GM08714 (cell line): ENCODE results near the gene SLC25A23.

ENCODE experiments used
- H3K4me3 ChIP-seq: fragments of 200-500 bp; sonication (Bioruptor generic); 2 replicates; pipeline ENCODE4 v1.5.1; 2014; ENCODE audit warnings: mild to moderate bottlenecking, low read length, inconsistent platforms
- ZNF274 ChIP-seq: IDR thresholded peaks from 2 replicates; pipeline ENCODE4 v1.6.1; 2012; ENCODE audit warnings: mild to moderate bottlenecking, low read depth, low read length

Gene SLC25A23

DNA sequence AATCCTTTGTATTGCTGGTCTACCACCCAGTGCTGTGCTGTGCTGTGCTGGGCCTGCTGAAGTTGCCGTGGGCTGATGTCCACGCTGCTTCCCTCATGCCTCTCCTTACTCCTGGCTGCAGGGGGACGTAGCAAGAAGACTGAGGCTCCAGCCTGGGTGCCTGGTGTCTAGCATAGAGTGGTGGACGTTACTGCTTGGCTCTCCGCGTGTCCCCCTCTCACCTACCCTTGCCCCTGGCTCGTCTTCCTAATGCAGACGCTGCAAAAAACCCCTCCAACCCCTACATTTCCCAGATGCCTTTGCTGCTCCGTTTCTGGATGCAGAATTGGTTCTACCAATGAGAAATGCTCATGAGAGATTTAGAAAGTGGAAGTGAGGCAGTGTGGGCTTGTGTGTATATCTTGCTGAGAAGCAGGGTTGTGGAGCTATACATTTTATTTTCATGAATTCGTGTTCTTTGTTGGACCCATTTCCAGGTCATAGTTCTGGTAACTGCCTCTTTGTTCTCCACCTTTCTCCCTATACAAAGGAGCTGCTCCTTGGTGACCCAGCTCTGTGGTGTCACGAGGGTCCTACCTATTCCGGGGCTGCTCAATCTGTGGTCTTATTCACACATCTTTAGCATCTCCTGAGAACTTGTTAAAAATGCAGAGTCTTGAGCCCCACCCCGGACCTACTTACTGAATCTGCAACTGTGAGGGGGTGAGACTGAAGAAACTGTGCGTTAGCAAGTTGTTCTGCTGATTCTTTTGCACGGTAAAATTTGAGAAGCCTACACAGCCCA is 29.9 kb upstream of the SLC25A23 start:
- peak overlapping the region; percentile 65; the same call in 1 of the 2 replicates for H3K4me3 ChIP-seq
- no peak for TF ChIP-seq ZNF274

DNA sequence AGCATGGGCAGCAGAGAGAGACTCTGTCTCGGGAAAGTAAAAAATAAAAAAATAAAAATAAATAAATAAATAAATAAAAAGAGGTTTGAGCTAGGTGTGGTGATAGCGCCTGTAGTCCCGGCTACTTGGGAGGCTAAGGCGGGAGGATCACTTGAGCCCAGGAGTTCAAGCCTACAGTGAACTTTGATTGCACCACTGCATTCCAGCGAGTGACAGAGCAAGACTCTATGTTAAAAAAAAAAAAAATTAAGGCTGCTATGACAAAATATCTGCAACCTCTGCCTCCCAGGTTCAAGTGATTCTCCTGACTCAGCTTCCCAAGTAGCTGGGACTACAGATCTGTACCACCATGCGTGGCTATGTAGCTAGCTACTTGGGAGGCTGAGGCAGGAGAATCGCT is 25.2 kb upstream of the SLC25A23 start:
- no peak for TF ChIP-seq ZNF274
- H3K4me3 ChIP-seq = no peak overlapping the region

DNA sequence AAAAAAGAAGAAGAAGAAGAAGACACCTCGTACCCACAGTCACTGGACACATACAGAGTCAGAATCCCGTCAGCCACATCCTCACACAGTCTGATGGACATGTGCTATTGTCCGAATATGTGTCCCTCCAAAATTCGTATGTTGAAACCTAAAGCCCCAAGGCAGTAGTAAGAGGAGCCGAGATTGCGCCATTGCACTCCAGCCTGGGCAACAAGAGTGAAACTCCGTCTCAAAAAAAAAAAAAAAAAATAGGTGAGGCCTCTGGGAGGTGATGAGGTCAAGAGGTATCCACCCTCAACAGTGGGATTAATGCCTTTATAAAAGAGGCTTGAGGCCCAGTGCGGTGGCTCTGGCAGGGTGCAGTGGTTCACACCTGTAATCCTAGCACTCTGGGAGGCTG is 24.6 kb upstream of the SLC25A23 start:
- H3K4me3 ChIP-seq = no peak overlapping the region
- TF ChIP-seq ZNF274 = no peak

DNA sequence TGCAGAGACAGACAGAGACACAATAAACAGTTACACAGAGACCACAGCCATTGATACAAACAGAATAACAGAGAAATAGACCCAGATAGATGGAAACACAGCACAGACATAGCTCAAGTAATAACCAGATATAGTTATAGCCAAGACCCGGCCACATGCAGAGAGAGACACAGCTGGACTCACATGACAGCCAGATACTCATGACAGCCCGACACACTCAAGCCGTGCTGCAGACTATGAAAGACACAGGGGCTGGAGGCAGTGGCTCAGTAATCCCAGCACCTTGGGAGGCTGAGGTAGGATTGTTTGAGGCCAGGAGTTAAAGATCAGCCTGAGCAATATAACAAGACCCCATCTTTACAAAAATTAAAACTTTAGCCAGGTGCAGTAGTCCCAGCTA is 23.6 kb upstream of the SLC25A23 start:
- no peak overlapping the region for H3K4me3 ChIP-seq
- no peak for TF ChIP-seq ZNF274

DNA sequence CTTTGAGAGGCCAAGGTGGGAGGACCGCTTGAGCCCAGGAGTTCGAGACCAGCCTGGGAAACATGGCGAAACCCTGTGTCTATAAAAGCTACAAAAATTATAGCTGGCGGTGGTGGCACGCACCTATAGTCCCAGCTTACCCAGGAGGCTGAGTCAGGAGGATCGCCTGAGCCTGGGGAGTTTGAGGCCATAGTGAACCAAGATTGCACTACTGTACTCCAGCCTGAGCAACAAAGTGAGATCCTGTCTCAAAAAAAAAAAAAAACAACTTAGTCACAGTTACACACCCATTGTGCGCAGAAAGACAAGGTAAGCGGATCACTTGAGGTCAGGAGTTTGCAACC is 22.7 kb upstream of the SLC25A23 start:
- H3K4me3 ChIP-seq = no peak overlapping the region
- TF ChIP-seq ZNF274 = no peak

DNA sequence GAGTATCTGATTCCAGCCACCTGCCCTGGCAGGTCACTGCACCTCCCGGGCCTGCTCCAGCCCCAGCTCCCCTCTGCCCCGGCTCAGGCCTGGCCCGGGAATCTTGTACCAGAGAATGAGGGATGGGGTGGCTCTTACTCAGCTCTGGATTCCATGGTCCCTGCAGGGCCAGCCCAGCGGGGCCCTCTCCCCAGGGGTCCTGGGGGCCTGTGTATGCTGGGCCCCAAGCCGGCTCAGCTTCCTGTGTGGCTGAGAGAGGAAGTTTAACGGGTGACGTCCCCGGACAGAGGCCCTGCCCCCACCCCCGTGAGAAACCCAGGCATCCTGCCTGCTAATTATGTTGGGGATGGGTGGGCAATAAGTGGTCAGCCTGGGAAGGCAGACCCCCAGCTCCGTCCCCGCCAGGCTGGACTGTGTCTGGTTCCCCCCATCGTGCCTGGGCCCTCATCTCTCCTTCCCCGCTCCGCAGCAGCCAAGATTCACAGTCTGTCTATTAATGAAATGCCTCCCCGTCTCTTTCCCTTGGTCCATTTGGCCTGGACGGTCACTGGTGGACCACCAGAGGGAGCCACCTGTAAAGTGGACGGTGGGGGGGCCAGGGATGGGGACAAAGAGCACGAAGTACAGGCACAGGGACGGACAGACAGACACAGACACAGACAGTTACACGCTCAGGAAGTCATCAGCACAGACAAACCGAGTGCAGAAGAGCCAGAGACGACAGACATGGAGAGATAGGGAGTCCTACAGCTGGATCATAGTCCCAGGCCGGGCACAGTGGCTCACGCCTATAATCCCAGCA is 22.1 kb upstream of the SLC25A23 start, which contains the start of gene DENND1C:
Gene DENND1C, minus strand, starts transcription at position 247 of the 802 bp plus-strand sequence. Its CDS starts 92 bp downstream, at position 155.
- TF ChIP-seq ZNF274 = no peak
- peak within 1 kb of the TSS; percentile 82 for H3K4me3 ChIP-seq

DNA sequence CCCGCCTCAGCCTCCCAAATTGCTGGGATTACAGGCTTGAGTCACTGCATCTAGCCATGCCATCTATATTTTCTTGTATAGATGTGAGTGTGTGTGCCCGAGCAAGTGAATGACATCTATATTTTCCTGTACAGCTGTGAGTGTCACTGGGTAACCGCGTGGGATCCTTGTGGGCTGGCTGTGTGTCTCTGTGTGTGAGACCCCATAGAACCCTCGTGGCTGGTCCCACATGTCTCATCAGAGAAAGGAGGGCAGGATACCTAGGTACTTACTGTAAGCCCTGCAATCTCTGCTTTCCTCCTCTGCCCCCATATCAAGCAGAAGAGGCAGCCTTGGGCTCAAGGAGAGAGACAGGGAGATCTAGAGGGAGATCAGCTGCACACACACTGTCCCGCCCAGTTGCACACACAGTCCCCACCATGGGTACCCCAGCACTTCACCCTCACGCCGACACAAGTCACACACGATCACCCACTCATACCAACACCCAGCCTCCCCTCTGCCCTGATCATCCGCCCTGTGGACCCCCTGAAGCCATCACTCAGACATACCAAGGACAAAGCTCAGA is 21.3 kb upstream of the SLC25A23 start:
- H3K4me3 ChIP-seq = peak overlapping the region; percentile 82
- TF ChIP-seq ZNF274 = no peak

DNA sequence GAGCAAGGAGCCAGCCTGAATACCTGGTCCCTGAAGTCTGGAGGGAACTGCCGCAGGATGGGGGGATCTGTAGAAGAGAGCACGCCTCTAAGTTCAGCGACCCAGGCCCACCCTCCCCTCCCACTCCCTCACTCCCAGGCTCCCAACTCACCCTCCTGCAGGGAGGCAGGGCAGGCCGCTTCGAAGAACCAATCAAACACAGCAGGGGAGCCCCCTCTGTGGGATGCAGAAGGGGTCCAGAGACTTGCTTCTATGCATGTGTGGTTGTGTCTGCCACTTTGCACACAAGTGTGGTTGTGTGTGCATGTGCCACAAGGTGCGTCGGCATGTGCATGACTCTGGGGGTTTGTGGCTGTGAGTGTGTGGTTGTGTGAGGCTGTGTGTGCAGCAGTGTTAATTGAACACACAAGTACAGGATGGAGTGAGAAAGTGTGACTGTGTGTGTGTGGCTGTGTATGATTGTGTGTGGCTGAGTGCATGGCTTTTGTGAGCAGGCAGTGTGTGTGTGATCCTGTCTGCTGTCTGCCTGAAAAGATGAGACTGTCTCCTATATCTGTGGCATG is 20.3 kb upstream of the SLC25A23 start:
- no peak overlapping the region for H3K4me3 ChIP-seq
- no peak for TF ChIP-seq ZNF274

DNA sequence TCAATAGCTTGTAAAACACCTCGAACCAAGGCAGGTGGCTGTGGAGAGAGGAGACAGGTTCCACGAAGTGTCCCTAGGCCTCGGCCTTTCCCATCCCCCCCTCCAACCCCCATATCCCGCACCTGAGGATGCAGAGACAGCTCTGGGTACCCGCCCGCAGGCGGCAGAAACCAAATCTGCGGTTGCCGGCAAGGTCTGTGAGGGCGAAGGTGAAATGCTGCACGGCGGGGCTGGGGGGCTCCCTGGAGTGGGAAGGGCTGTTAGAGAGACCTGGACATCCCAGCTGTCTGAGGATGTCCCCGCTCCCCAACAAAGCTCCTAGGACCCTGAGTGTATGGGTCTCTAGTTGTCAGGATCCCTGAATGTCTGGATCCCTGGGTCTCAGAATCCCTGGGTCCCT is 19.2 kb upstream of the SLC25A23 start:
- no peak for TF ChIP-seq ZNF274

DNA sequence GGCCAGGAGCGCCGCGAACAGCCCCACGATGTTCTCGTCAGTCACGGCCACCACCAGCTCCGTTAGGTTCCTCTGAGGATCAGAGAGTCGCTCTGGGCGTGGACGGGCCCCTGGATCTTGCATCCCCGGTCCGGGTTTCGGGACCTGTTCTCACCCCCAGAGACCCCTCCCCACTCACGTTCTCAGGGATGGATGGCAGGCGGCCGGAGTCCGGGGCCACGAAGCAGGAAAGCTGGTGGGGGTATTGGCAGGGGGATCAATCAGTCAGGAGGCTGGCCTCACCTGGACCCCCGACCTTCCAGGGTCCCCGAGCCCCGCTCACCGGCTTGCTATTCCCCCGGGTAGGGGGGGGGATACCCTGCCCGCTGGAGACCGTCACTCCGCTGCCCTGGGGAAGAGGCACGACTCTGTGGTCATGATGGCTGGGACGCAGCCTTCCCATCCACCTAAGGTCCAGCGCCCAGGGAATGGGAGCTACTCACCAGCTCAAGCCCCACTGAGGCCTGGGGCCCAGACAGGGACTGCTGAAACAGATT is 17.4 kb upstream of the SLC25A23 start:
- H3K4me3 ChIP-seq = no peak overlapping the region

More for the DNA sequence above, 19.2 kb upstream of the SLC25A23 start:
- H3K4me3 ChIP-seq = no peak overlapping the region

DNA sequence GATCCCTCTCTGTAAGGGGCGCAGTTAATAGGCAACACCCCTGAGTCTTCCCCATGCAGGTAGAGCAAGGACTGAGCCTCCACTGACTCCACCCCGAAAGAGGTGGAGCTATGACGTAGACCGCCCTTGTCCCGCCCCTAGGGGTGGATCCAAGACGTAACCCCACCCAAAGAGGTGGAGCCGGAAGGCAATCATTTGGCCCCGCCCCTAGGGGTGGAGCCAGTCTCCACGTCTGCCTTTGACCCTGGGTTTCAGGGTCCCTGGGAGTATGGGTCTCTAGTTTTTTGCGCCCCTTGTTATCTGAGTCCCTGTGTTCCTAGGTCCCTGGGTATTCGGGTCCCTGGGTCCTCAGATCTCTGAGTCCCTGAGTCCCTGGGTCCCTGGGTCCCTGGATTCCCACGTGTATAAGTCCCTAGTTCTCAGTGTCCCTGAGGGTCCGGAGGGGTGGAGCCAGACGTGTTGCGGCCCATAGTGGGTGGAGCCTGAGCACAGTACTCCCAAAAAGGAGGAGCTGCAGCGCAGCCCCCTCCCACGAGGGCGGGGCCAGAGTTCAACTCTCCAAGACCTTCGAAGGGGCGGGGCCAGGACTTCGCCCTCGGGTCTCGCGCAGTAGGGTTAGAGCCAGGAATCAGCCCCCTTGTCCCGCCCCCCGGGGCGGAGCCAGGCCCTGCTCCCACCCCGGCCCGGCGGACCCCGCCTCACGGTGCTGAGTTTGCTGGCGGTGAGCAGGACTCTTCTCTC is 16.7 kb upstream of the SLC25A23 start:
- no peak for TF ChIP-seq ZNF274

More for the DNA sequence above, 17.4 kb upstream of the SLC25A23 start:
- TF ChIP-seq ZNF274 = no peak

DNA sequence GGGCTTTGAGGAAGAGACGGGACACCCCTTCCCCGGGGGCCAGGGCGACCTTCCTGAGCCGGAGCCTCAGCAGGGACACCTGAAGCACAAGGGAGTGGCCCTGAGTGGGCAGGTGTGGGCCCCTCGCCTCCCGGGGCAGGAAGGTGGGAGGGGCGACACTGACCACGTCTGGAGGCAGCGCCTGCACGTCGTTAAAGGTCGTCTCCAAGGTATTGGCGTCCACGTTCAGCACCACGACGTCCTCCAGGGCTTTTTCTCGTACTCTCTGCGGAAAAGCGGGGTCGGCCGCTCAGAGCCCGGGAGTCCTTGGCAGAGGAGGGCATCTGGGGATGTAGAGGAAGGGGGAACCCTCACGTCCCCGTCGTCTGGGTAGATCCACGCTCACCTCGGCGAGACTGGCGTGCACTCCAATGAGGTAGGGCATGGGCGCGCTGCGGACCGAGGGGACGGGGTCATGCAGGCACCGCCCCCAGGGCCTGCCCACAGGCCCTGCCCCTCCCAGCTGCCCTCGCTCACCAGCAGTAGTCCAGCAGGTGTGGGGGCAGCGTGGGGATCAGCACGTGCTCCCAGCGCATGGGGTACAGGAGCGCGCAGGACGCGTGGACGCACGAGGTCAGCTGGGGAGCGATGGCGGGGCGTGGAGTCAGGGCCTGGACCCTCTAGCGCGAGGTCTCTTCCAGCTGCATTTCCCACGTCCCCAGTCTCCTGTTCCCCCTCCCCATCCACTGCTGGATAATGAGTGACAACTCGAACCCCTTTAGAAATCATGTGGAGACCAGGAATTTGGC is 15.9 kb upstream of the SLC25A23 start:
- no peak overlapping the region for H3K4me3 ChIP-seq
- no peak for TF ChIP-seq ZNF274

More for the DNA sequence above, 16.7 kb upstream of the SLC25A23 start:
- H3K4me3 ChIP-seq = no peak overlapping the region

DNA sequence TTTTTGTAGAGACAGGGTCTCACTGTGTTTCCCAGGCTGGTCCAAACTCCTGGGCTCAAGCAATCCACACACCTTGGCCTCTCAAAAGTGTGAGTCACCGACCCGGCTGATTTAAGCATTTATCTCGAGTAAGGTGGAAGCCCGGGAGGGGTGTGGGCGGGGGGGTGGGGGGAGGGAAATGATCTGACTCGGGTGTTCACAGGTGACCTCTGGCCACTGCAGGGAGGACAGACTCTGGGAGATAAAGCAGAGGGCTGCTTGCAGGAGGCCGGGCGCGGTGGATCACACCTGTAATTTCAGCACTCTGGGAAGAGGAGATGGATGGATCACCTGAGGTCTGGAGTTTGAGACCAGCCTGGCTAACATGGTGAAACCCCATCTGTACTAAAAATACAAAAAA is 14.1 kb upstream of the SLC25A23 start:
- H3K4me3 ChIP-seq = no peak overlapping the region
- TF ChIP-seq ZNF274 = no peak
